ENCODE measurements around the gene ANKK1. TPM values are rescaled to one million over a fixed set of nuclear protein-coding genes. Genes with fewer than 3 reads are reported as not detected.

ANKK1 gene
- total and polyA plus RNA-seq, 10 of the 15 experiments (the other 5 are each of a cell fraction or from before 2014, with no cell fraction given) = not detected

DNA sequence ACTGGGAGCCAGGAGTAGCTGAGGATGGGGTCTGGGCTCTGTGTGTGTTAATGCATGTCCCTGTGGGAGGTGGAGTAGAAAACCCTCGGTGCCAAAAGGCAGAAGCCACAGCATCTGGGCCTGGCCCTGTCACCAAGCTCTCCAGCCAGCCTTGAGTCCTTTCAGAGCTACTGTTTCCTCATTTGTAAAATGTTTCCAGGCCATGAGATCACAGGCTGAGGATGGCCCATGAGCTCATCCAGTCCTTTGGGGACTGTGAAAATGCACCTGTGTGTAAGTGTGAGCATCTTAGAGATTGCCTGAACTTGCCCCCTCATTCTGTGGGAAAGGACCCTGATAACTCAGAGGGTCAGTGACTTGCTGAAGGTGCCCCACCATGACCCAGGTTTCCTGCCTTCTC is 9.1 kb downstream of the ANKK1 start:
- no peak for FAIRE-seq
- in situ Hi-C loops (cut with MboI) (no loop called here), intact Hi-C loops (cut with micrococcal nuclease; ENCODE audit: unreplicated experiment) (no loop called here)
- WGBS (ENCODE audit: insufficient coverage, insufficient replicate concordance, low lambda C conversion rate, missing lambda C conversion rate) = 0% methylated on average over 1 of the region's 1 CpG
- Histone ChIP-seq H3K9me3 (replicated peaks; ENCODE audit: control insufficient read depth, insufficient read depth, low read length) (no peaks in the 10 kb centered on the region), H3K36me3 (ENCODE audit: control insufficient read depth in 2 of 2, insufficient read depth in 2 of 2, low read length in 1 of 2) (no peaks in the 10 kb centered on the region), H2AFZ (ENCODE audit: control insufficient read depth, low read depth, low read length) (no peak overlapping the region), H3K27ac (ENCODE audit: control insufficient read depth, insufficient read depth) (no peak overlapping the region), H3K4me2 (ENCODE audit: control insufficient read depth, insufficient read depth) (no peak overlapping the region), H4K20me1 (ENCODE audit: control insufficient read depth, insufficient read depth) (no peaks in the 10 kb centered on the region), H3K79me2 (ENCODE audit: control insufficient read depth, insufficient read depth, low read length) (no peaks in the 10 kb centered on the region), H3K4me1 (ENCODE audit: control insufficient read depth, insufficient read depth, low read length) (no peaks in the 10 kb centered on the region), H3K27me3 (replicated peaks in 1 of 2; ENCODE audit: control insufficient read depth in 2 of 2, insufficient read depth in 2 of 2, low read length in 1 of 2) (peaks cover 0 to 2% of the 10 kb centered on the region in 2 experiments; a peak in 2 of 4 replicates), H3K4me3 (no peak overlapping the region), H3K9ac (ENCODE audit: control insufficient read depth, insufficient read depth, low read length) (no peak overlapping the region)
- ATAC-seq = no peak
- ChIA-PET POLR2A (interaction anchor here (0.6 kb wide), 1 partner anchor 568 kb away, joined by 3 read pairs; no protein-coding TSS in a partner anchor), SMC1A (ENCODE audit: uncharacterized antibody, unreplicated experiment) (no interaction called here), RAD21 (ENCODE audit: unreplicated experiment) (no interaction called here), CTCF (interaction anchor here (1.2 kb wide), 1 partner anchor 12 kb away, joined by 4 read pairs; no protein-coding TSS in a partner anchor)
- no peak for DNase-seq (ENCODE audit: low read depth, low spot score)
- BruUV-seq (replicated peaks) = no TSS peak
- TF ChIP-seq USF1 (IDR thresholded peaks at IDR 0.05; ENCODE audit: borderline replicate concordance, extremely low read length, insufficient read depth, low read depth, low read length) = no peak
- TF ChIP-seq IKZF1 (conservative IDR thresholded peaks at IDR 0.05) = no peak
- TF ChIP-seq BCL3 (IDR thresholded peaks at IDR 0.05; ENCODE audit: borderline replicate concordance, insufficient read depth, low read depth, low read length, poor library complexity, severe bottlenecking) = no peak
- TF ChIP-seq ZBED1 (IDR thresholded peaks at IDR 0.05; ENCODE audit: borderline replicate concordance) = no peak
- no peak for TF ChIP-seq ATF7 (IDR thresholded peaks at IDR 0.05; ENCODE audit: low read depth)
- TF ChIP-seq, protein P1, sequence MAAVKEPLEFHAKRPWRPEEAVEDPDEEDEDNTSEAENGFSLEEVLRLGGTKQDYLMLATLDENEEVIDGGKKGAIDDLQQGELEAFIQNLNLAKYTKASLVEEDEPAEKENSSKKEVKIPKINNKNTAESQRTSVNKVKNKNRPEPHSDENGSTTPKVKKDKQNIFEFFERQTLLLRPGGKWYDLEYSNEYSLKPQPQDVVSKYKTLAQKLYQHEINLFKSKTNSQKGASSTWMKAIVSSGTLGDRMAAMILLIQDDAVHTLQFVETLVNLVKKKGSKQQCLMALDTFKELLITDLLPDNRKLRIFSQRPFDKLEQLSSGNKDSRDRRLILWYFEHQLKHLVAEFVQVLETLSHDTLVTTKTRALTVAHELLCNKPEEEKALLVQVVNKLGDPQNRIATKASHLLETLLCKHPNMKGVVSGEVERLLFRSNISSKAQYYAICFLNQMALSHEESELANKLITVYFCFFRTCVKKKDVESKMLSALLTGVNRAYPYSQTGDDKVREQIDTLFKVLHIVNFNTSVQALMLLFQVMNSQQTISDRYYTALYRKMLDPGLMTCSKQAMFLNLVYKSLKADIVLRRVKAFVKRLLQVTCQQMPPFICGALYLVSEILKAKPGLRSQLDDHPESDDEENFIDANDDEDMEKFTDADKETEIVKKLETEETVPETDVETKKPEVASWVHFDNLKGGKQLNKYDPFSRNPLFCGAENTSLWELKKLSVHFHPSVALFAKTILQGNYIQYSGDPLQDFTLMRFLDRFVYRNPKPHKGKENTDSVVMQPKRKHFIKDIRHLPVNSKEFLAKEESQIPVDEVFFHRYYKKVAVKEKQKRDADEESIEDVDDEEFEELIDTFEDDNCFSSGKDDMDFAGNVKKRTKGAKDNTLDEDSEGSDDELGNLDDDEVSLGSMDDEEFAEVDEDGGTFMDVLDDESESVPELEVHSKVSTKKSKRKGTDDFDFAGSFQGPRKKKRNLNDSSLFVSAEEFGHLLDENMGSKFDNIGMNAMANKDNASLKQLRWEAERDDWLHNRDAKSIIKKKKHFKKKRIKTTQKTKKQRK (IDR thresholded peaks at IDR 0.05; ENCODE audit: low read depth, low read length) = no peak
- TF ChIP-seq SRF (IDR thresholded peaks at IDR 0.05; ENCODE audit: low read depth in 2 of 2, low read length in 2 of 2) = no peak
- no peak for TF ChIP-seq SREBF2 (IDR thresholded peaks at IDR 0.05; ENCODE audit: low read length)
- TF ChIP-seq FOS (IDR thresholded peaks at IDR 0.05; ENCODE audit: borderline replicate concordance, extremely low read depth, insufficient read length) = no peak
- TF ChIP-seq EP300 (IDR thresholded peaks at IDR 0.05; ENCODE audit: borderline replicate concordance in 1 of 2, control insufficient read depth in 1 of 2, low read depth in 2 of 2, low read length in 2 of 2) = no peak
- TF ChIP-seq CEBPB (IDR thresholded peaks at IDR 0.05; ENCODE audit: borderline replicate concordance in 1 of 2, low read depth in 2 of 2, low read length in 2 of 2) = no peak
- no peak for TF ChIP-seq REST (IDR thresholded peaks at IDR 0.05; ENCODE audit: low read depth, low read length)
- no peak for TF ChIP-seq RCOR1 (conservative IDR thresholded peaks at IDR 0.05; ENCODE audit: low read depth, low read length)
- no peak for TF ChIP-seq SREBF1 (IDR thresholded peaks at IDR 0.05; ENCODE audit: low read length)

Measured in GM12878 (cell line).